Caki2 (cell line): ENCODE data around the gene SFRP5. TPM values are rescaled to one million over a fixed set of nuclear protein-coding genes. Genes with fewer than 3 reads are reported as not detected.

ENCODE experiments used
- DNase-seq: peaks from one replicate; pipeline ENCODE4 v3.0.0-alpha.2; 2015; ENCODE audit warnings: low read depth
- in situ Hi-C: cut with HindIII; loops from 2 replicates; pipeline ENCODE4 v1.10.0; 2016; ENCODE audit warnings: low sequenced_read_pairs, low pct_unique_long_range_greater_than_20kb, mixed read lengths
- total RNA-seq: library from RNA; depleted of rRNA; stranded (reverse); fragments of >200 nt; shearing (Covaris generic); gene quantifications from 2 replicates; pipeline ENCODE4 v1.2.3, GENCODE V29; 2014; ENCODE audit warnings: low replicate concordance

Gene SFRP5
- total RNA-seq, 1 experiment from 2014 or later: not detected

GRCh38 chr10:97752956-97753355 lies 18.8 kb downstream of the SFRP5 start:
- no peak for DNase-seq
- in situ Hi-C loops: no loop called here

DNA sequence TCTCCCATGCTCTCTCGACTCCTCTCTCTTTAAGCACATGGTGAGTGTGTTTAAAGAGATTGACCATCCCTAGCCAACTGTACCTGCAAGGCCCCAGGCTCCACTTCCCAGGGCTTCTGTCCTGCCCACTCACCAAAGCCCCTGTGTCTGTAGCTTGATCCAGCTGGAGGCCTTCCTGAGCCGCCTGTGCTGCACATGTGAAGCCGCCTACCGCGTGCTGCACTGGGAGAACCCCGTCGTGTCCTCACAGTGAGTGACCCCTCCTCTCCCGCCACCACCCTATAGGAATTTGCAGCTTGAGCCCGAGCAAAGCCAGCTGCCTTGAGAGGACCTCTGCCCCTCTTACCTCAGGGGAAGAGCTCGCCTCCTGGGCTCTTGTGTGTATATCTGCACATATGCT lies 23.7 kb downstream of the SFRP5 start:
- DNase-seq: no peak
- in situ Hi-C loops: no loop called here

DNA sequence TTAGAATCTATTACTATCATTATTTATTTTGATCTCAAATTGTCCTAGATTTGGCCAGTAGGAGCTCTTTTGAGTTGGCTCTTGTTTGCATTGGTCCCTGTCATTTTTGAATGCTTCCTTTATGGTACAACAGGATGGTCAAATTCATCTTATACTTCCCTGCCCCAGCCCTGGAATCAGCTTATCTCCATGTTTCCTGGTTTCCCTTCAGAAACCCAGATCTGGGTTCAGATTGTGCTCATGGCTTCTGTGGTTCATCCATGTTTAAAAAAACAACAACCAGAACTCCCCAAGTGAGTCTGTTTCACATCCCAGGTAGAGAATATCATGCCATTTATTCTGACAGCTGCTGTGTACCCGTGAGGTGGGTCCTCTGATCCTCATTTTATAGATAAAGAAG lies 24.2 kb downstream of the SFRP5 start:
- no peak for DNase-seq
- in situ Hi-C loops: no loop called here

GRCh38 chr10:97744405-97745035 lies 27.3 kb downstream of the SFRP5 start:
- no peak for DNase-seq
- in situ Hi-C loops: no loop called here

DNA sequence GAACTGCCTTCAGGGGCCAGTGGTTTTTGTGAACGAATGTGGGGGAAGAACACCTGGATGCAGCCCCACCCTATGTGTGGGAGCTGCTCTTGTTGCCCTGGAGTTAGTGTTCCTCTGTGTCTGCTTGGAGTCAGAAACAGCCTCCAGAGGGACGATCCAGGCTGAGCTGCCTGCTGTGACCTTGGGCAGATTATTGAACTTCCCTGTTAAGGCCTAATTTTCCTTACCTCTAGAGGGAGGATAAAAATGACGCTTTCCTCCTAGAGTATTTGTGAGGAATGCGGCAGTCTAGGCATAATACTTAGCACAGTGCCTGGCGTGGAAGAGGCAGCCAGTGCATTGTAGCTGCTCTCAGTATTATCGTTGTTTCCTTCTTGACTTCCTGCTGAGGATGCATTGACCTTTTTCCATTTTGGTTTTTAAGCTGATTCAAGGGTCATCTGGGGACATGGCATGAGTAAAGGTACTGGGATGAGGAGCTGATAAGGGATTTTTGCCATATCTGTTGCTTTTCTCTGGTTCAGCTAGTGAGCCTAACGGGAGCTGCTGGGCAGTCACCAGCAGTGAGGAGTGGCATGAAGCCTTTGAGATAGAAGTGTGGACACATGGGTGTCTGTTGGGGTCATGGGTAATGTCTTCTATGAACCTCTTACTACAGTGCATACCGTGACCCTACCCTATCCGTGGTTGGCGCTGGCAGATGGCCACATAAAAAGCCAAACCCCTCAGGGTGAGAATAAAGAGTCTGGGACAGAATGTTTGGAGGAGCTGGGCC lies 28.4 kb downstream of the SFRP5 start:
- in situ Hi-C loops: no loop called here
- no peak for DNase-seq

DNA sequence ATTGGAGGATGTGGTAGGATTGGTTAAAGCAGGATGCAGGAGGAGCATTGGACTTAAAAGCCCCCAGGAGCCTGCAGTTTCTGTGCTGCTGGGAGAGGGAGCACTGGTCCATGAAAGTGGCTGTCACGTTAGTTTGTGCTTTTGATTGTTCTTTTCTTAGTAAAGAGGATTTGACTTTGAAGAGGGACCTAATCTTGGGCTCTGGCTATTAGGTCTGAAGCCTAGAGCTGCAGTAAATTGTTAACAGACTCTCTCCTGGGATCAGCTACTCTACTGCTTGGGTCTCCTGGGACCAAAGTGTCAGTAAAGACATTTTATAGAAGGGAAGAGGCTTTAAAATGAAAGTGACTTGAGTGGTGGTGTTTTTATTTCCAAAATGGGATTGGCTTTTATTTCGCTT lies 31.2 kb downstream of the SFRP5 start:
- no peak for DNase-seq
- in situ Hi-C loops: no loop called here

- in situ Hi-C loops: no loop called here
- no peak for DNase-seq
Observed at GRCh38 chr10:97738616-97739015, 33.2 kb downstream of the SFRP5 start.

DNA sequence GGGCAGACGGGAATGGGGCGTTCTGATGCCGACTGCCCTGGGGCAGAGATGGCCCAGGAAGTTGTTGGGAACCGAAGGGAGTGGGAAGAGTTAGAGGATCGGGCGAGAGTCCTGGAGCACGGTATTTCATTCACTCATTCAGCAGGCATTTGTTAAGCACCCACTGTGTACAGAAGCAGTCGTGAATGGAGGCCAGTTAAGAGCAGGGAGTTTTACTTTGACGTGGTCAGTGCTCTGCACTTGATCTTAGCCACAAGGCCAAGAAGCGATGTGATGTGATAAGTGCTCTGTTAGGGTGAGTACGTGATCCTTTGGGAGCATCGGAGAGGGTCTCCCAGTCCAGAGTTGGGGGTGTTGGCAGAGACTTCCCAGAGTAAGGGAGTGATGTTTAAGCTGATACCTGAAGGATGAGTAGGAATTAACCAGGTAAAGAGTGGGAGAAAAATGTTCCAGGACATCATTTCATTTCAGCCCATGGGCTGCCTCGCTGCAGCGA lies 34.0 kb downstream of the SFRP5 start:
- in situ Hi-C loops: no loop called here

DNA sequence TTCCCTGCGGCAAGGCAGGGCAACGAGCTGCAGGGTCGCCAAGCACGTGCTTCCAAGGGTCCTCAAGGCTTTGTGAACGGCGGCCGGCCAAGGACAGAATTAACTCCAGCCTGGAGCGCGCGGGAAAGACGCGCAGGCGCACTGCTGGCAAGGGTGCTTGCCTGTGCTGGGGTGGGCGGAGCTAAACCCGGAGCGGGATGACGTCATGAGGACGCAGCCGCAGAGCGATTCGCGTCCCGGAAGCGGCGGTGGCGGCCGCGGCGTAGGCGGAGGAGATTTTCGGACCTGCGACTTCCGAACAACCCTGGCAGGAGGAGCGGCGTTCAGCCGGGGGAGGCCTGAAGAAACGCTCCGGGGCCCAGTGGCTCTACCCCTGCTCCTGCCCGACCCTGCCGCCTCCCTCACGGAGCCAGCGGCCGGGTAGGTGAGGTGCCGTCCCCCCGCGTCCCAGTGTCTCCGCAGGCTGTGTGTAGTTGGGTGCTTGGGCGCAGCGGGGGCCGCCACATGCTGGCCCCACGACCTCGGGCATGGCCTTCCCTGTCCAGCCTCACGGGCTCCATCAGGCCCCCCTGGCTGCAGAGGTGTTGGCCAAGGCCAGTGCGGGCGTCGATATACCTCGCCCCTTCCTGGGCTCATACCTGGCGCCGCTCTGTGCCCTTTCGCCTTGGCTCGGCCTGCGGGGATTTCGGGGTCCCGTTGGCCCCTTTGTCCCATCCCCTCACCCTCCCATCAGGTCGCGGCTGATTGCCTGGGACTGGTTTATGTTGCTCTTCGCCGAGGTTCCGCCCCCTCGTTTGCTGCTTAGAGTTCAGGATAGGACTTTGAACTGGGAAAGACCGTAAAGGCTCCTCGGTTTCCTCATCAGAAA lies 34.7 kb downstream of the SFRP5 start, which contains the start of gene ZFYVE27:
ZFYVE27 (plus strand) TSS at position 227 of the 868 bp plus-strand sequence. CDS start 1,350 bp downstream, outside the sequence.
- peak; percentile 84 for DNase-seq
- in situ Hi-C loops: no loop called here

More for the DNA sequence above, 34.0 kb downstream of the SFRP5 start:
- no peak for DNase-seq

GRCh38 chr10:97736403-97736901 lies 35.3 kb downstream of the SFRP5 start:
- in situ Hi-C loops: no loop called here
- no peak for DNase-seq

- no peak for DNase-seq
- in situ Hi-C loops: no loop called here
Observed at GRCh38 chr10:97734021-97734420, 37.8 kb downstream of the SFRP5 start.

GRCh38 chr10:97733256-97733655 lies 38.5 kb downstream of the SFRP5 start:
- DNase-seq: no peak
- in situ Hi-C loops: no loop called here

- in situ Hi-C loops: no loop called here
- DNase-seq: no peak
Observed at GRCh38 chr10:97732052-97732359, 39.8 kb downstream of the SFRP5 start.

GRCh38 chr10:97731346-97732051 lies 40.3 kb downstream of the SFRP5 start:
- DNase-seq: peak; percentile 60
- in situ Hi-C loops: no loop called here

- in situ Hi-C loops: no loop called here
- no peak for DNase-seq
Observed at GRCh38 chr10:97729014-97729413, 42.8 kb downstream of the SFRP5 start.

DNA sequence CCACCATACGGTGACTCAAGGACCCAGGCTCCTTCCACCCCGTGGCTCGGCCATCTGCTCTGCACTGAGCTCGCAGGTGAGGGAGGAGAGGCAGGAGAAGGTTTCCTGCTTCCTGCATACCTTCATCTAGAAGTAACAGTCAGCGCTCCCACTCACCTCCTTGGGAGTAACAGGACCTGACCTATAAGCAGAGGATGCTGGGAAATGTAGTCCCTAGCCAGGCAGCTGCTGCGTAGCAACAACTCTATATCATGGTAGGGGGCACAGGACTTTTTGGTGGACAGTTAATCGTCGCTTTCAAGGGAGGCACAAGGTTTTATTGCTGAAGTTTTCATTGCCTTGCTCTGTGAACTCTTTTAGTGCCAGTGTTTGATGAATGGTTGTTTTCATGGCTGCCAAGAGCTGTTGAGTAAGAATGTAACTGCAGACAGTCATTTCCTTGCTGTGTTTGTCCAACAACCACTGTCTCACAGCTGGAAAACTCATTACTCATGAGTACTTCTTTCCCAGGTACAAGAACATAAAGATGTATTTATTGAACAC lies 45.1 kb downstream of the SFRP5 start:
- DNase-seq: peak; percentile 36
- in situ Hi-C loops: no loop called here

DNA sequence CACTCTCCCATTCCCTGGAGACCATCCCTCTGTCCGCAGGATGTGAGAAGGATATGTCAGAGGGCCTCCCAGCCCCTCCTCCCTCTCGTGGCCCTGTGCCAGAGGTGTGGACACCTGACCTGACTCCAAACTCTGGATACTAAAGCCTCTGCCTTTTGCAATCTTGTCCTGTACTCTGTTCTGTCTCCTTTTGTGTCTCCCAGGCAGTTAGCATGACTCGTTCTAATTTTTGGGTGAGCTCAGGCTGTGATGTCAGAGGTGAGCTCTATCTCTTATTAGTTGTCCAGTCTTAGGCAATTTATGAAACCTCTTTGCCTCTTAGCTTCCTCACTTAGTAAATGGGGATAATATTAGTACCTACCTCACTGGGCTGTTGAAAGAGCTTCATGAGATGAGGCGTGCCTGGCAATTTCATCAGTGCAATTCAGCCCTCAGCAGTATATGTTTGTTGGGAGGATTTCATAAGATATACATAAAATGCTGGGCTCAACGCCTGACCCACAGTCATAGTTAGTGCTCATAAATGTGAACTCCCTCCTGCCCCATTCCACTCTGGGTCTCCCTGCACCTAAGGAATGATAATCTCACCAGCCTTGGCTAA lies 47.4 kb downstream of the SFRP5 start:
- no peak for DNase-seq
- in situ Hi-C loops: no loop called here

GRCh38 chr10:97723001-97723400 lies 48.8 kb downstream of the SFRP5 start:
- no peak for DNase-seq
- in situ Hi-C loops: no loop called here
